DMS114 treated with DMSO at 0.1 percent for 48 hours (cell line): ENCODE measurements around the gene TMEM37.
"Not testable (repeated sequence)": the region's sequence is repeated elsewhere in the genome, so short reads cannot be mapped to it uniquely, and the experiment has no call there.

Experiments
- DNase-seq: peaks from one replicate; lab custom pipeline; 2025; ENCODE audit not compliant: unreplicated experiment; lab: John Stamatoyannopoulos, UW

Gene TMEM37

GRCh38 chr2:119431155-119431975 is at the start of gene TMEM37:
TSS of gene TMEM37 (plus strand) at chr2:119431854. CDS start at chr2:119431904, 50 bp downstream.
- DNase-seq = no peak

GRCh38 chr2:119383410-119384140 is 48.1 kb upstream of the TMEM37 start:
- no peak for DNase-seq

- no peak for DNase-seq
These were observed 46.7 kb upstream of the TMEM37 start for GRCh38 chr2:119384971-119385370.

GRCh38 chr2:119385466-119385865 is 46.2 kb upstream of the TMEM37 start:
- no peak for DNase-seq

GRCh38 chr2:119387381-119388129 is 44.1 kb upstream of the TMEM37 start:
- DNase-seq = no peak

- no peak for DNase-seq
These were observed 41.9 kb upstream of the TMEM37 start for GRCh38 chr2:119389615-119390306.

GRCh38 chr2:119393971-119394748 is 37.5 kb upstream of the TMEM37 start:
- no peak for DNase-seq

- DNase-seq = no peak
These were observed 34.5 kb upstream of the TMEM37 start for GRCh38 chr2:119397196-119397595.

- DNase-seq = no peak
These were observed 29.5 kb upstream of the TMEM37 start for GRCh38 chr2:119402106-119402505.

- no peak for DNase-seq
These were observed 28.8 kb upstream of the TMEM37 start for GRCh38 chr2:119402645-119403560.

GRCh38 chr2:119403618-119404017 is 28.0 kb upstream of the TMEM37 start:
- DNase-seq = not testable (repeated sequence)

GRCh38 chr2:119405151-119405550 is 26.5 kb upstream of the TMEM37 start:
- no peak for DNase-seq

GRCh38 chr2:119407430-119408220 is 24.0 kb upstream of the TMEM37 start:
- DNase-seq = peak; percentile 23

- DNase-seq = no peak
These were observed 23.4 kb upstream of the TMEM37 start for GRCh38 chr2:119408221-119408619.

- DNase-seq = no peak
These were observed 22.1 kb upstream of the TMEM37 start for GRCh38 chr2:119409506-119409905.

- no peak for DNase-seq
These were observed 16.8 kb upstream of the TMEM37 start for GRCh38 chr2:119414894-119415293.

GRCh38 chr2:119415630-119416029 is 16.0 kb upstream of the TMEM37 start:
- no peak for DNase-seq

GRCh38 chr2:119416299-119416923 is 15.2 kb upstream of the TMEM37 start:
- no peak for DNase-seq
